SK-N-SH treated with all-trans-retinoic acid at 6 μM for 48 hours (cell line): Measurements from ENCODE around the gene NRXN3.

ENCODE experiments used
- ARNTL ChIP-seq: fragments of 450-650 bp; formaldehyde crosslinking; IDR thresholded peaks from 2 replicates; pipeline ENCODE4 v1.5.0; 2020; ENCODE audit warnings: low read depth, mild to moderate bottlenecking, moderate library complexity, borderline replicate concordance
- BACH2 ChIP-seq: fragments of 250-450 bp; sonication (Bioruptor Pico); IDR thresholded peaks from 2 replicates; pipeline ENCODE4 v1.9.0; 2021; ENCODE audit warnings: mild to moderate bottlenecking, borderline replicate concordance
- CSDC2 ChIP-seq: fragments of 250-450 bp; sonication (Bioruptor Pico); IDR thresholded peaks from 2 replicates; pipeline ENCODE4 v1.5.0; 2020; ENCODE audit warnings: mild to moderate bottlenecking, moderate library complexity
- ESRRG ChIP-seq: fragments of 250-450 bp; sonication (Bioruptor Pico); IDR thresholded peaks from 2 replicates; pipeline ENCODE4 v1.6.1; 2021; ENCODE audit warnings: mild to moderate bottlenecking
- ZC3H10 ChIP-seq: fragments of 250-450 bp; sonication (Bioruptor Pico); IDR thresholded peaks from 2 replicates; pipeline ENCODE4 v1.5.1; 2021; ENCODE audit warnings: mild to moderate bottlenecking, moderate library complexity
- ZFP30 ChIP-seq: fragments of 450-650 bp; formaldehyde crosslinking; IDR thresholded peaks from 2 replicates; pipeline ENCODE4 v1.5.0; 2022; ENCODE audit warnings: mild to moderate bottlenecking, moderate library complexity
- ZNF70 ChIP-seq: fragments of 450-650 bp; formaldehyde crosslinking; IDR thresholded peaks from 2 replicates; pipeline ENCODE4 v1.5.0; 2020; ENCODE audit warnings: mild to moderate bottlenecking, moderate library complexity
- TF ChIP-seq, protein P1 (sequence below): fragments of 250-450 bp; sonication (Bioruptor Pico); IDR thresholded peaks from 2 replicates; pipeline ENCODE4 v1.8.0; 2020; ENCODE audit warnings: mild to moderate bottlenecking, moderate library complexity, borderline replicate concordance
- TF ChIP-seq, protein P2 (sequence below): fragments of 250-450 bp; sonication (Bioruptor Pico); IDR thresholded peaks from 2 replicates; pipeline ENCODE4 v1.8.0; 2021; ENCODE audit warnings: low read depth, mild to moderate bottlenecking, moderate library complexity, borderline replicate concordance
- TF ChIP-seq, protein P3 (sequence below): fragments of 250-450 bp; sonication (Bioruptor Pico); IDR thresholded peaks from 2 replicates; pipeline ENCODE4 v1.5.1; 2020; ENCODE audit warnings: low read depth, mild to moderate bottlenecking, moderate library complexity

DNA sequence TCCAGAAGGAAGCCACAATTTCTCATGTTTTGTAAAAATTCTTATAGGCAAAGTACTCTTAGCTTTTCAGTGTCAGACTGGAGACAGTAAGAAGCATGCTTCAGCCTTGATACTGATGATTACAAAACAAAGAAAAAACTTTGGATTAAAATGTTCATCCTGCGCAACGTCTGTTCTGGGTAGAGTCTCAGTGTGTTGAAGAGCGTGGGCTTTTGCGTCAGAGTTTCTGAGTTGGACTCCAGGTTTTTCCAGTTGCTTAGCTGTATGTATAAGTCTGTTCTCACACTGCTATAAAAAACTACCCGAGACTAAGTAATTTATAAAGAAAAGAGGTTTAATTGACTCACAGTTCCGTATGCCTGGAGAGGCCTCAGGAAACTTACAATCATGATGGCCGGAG is 1533.0 kb downstream of the NRXN3 start:
- TF ChIP-seq, protein P1, sequence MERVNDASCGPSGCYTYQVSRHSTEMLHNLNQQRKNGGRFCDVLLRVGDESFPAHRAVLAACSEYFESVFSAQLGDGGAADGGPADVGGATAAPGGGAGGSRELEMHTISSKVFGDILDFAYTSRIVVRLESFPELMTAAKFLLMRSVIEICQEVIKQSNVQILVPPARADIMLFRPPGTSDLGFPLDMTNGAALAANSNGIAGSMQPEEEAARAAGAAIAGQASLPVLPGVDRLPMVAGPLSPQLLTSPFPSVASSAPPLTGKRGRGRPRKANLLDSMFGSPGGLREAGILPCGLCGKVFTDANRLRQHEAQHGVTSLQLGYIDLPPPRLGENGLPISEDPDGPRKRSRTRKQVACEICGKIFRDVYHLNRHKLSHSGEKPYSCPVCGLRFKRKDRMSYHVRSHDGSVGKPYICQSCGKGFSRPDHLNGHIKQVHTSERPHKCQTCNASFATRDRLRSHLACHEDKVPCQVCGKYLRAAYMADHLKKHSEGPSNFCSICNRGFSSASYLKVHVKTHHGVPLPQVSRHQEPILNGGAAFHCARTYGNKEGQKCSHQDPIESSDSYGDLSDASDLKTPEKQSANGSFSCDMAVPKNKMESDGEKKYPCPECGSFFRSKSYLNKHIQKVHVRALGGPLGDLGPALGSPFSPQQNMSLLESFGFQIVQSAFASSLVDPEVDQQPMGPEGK (CRISPR knock-in tag): no peak
- TF ChIP-seq ZNF70 (no peak), BACH2 (CRISPR knock-in tag) (no peak), ZC3H10 (CRISPR knock-in tag) (no peak), CSDC2 (CRISPR knock-in tag) (no peak), ARNTL (CRISPR knock-in tag) (no peak), ZFP30 (CRISPR knock-in tag) (no peak), ESRRG (CRISPR knock-in tag) (no peak)
- TF ChIP-seq, protein P2, sequence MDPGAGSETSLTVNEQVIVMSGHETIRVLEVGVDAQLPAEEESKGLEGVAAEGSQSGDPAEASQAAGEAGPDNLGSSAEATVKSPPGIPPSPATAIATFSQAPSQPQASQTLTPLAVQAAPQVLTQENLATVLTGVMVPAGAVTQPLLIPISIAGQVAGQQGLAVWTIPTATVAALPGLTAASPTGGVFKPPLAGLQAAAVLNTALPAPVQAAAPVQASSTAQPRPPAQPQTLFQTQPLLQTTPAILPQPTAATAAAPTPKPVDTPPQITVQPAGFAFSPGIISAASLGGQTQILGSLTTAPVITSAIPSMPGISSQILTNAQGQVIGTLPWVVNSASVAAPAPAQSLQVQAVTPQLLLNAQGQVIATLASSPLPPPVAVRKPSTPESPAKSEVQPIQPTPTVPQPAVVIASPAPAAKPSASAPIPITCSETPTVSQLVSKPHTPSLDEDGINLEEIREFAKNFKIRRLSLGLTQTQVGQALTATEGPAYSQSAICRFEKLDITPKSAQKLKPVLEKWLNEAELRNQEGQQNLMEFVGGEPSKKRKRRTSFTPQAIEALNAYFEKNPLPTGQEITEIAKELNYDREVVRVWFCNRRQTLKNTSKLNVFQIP (CRISPR knock-in tag): no peak
- TF ChIP-seq, protein P3, sequence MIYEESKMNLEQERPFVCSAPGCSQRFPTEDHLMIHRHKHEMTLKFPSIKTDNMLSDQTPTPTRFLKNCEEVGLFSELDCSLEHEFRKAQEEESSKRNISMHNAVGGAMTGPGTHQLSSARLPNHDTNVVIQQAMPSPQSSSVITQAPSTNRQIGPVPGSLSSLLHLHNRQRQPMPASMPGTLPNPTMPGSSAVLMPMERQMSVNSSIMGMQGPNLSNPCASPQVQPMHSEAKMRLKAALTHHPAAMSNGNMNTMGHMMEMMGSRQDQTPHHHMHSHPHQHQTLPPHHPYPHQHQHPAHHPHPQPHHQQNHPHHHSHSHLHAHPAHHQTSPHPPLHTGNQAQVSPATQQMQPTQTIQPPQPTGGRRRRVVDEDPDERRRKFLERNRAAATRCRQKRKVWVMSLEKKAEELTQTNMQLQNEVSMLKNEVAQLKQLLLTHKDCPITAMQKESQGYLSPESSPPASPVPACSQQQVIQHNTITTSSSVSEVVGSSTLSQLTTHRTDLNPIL (CRISPR knock-in tag): no peak
